SU-DHL-6 (cell line): ENCODE measurements around the gene KIAA0825.

ENCODE experiments used
- H2AFZ ChIP-seq: fragments of 200-600 bp; sonication (generic); 2 replicates; pipeline ENCODE4 v1.6.1; 2014; ENCODE audit warnings: low read depth, mild to moderate bottlenecking, moderate library complexity, mixed read lengths, antibody characterized with exemption, low read length; ENCODE audit not compliant: severe bottlenecking
- H3F3A ChIP-seq: fragments of 200-600 bp; shearing (Covaris generic); 2 replicates; pipeline ENCODE4 v1.6.0; 2016; ENCODE audit warnings: antibody characterized with exemption, mild to moderate bottlenecking; ENCODE audit not compliant: insufficient read depth
- H3K27ac ChIP-seq: fragments of 200-600 bp; sonication (generic); 2 replicates; pipeline ENCODE4 v1.5.1; 2016; ENCODE audit warnings: low read depth, mild to moderate bottlenecking, low read length, moderate library complexity, mixed read lengths
- H3K27me3 ChIP-seq: fragments of 200-600 bp; sonication (generic), shearing (Covaris generic); 2 replicates; pipeline ENCODE4 v1.6.0; 2014; ENCODE audit warnings: mild to moderate bottlenecking, low read length
- H3K36me3 ChIP-seq: fragments of 200-600 bp; sonication (generic); 2 replicates; pipeline ENCODE4 v1.6.1; 2014; ENCODE audit warnings: mild to moderate bottlenecking, low read length, mixed read lengths
- H3K4me2 ChIP-seq: fragments of 300-600, 200-600 bp; shearing (Covaris generic), sonication (generic); 2 replicates; pipeline ENCODE4 v1.6.0; 2014; ENCODE audit warnings: low read length, low read depth, mild to moderate bottlenecking; ENCODE audit not compliant: poor library complexity, severe bottlenecking
- H3K4me3 ChIP-seq: fragments of 200-600 bp; sonication (generic); 2 replicates; pipeline ENCODE4 v1.5.1; 2014; ENCODE audit warnings: antibody characterized with exemption, low read length, mild to moderate bottlenecking, mixed read lengths; ENCODE audit not compliant: insufficient read depth, poor library complexity, severe bottlenecking
- H3K79me2 ChIP-seq: fragments of 200-600 bp; sonication (generic); 2 replicates; pipeline ENCODE4 v1.6.1; 2014; ENCODE audit warnings: mild to moderate bottlenecking, low read length, moderate library complexity; ENCODE audit not compliant: insufficient read depth
- H3K9ac ChIP-seq: fragments of 200-600 bp; sonication (generic); 2 replicates; pipeline ENCODE4 v1.7.0; 2014; ENCODE audit warnings: mild to moderate bottlenecking, low read length
- H3K9me2 ChIP-seq: fragments of 200-600 bp; sonication (generic); replicated peaks from 2 replicates; pipeline ENCODE4 v1.6.1; 2014; ENCODE audit warnings: low read length; ENCODE audit not compliant: insufficient read depth
- H3K9me3 ChIP-seq: fragments of 200-600 bp; sonication (generic); 2 replicates; pipeline ENCODE4 v1.6.1; 2014; ENCODE audit warnings: low read length, mixed read lengths; ENCODE audit not compliant: insufficient read depth
- H4K20me1 ChIP-seq: fragments of 200-600 bp; sonication (generic); 2 replicates; pipeline ENCODE4 v1.6.1; 2014; ENCODE audit warnings: low read depth, mild to moderate bottlenecking, antibody characterized with exemption, low read length, moderate library complexity, mixed read lengths
- CTCF ChIP-seq: fragments of 200-600 bp; sonication (generic); IDR thresholded peaks from one replicate; pipeline ENCODE4 v1.5.1; 2017; ENCODE audit warnings: antibody characterized with exemption, mild to moderate bottlenecking, low read length, moderate library complexity; ENCODE audit not compliant: insufficient read depth, poor library complexity, severe bottlenecking
- EZH2phosphoT487 ChIP-seq: fragments of 200-600 bp; sonication (generic), shearing (Covaris generic); conservative IDR thresholded peaks from 2 replicates; pipeline ENCODE4 v1.6.1; 2018; ENCODE audit warnings: mild to moderate bottlenecking, antibody characterized with exemption, low read length, moderate library complexity, mixed read lengths

The KIAA0825 gene

GRCh38 chr5:94267350-94267899, 351.0 kb downstream of the KIAA0825 start:
- Histone ChIP-seq H2AFZ (no peak overlapping the region), H3K9me2 (no peaks in the 10 kb centered on the region), H3K9ac (no peak overlapping the region), H3F3A (no peaks in the 10 kb centered on the region), H3K27me3 (no peaks in the 10 kb centered on the region), H3K36me3 (no peaks in the 10 kb centered on the region), H3K9me3 (no peaks in the 10 kb centered on the region), H3K79me2 (no peaks in the 10 kb centered on the region), H3K4me3 (no peak overlapping the region), H3K27ac (no peak overlapping the region), H4K20me1 (no peaks in the 10 kb centered on the region), H3K4me2 (no peak overlapping the region)
- TF ChIP-seq EZH2phosphoT487 (no peak), CTCF (no peak)

- TF ChIP-seq CTCF (no peak), EZH2phosphoT487 (no peak)
- no peaks in the 10 kb centered on the region for H3K79me2 ChIP-seq
Measured at GRCh38 chr5:94266170-94266569, 352.2 kb downstream of the KIAA0825 start.

GRCh38 chr5:94263068-94263467, 355.3 kb downstream of the KIAA0825 start:
- H3K9me2 ChIP-seq: no peaks in the 10 kb centered on the region
- H3K27me3 ChIP-seq: no peaks in the 10 kb centered on the region
- H3K9me3 ChIP-seq: no peaks in the 10 kb centered on the region
- H2AFZ ChIP-seq: no peak overlapping the region
- H3K79me2 ChIP-seq: no peaks in the 10 kb centered on the region
- no peak overlapping the region for H3K27ac ChIP-seq
- H3K4me3 ChIP-seq: no peak overlapping the region
- no peaks in the 10 kb centered on the region for H3F3A ChIP-seq
- no peak overlapping the region for H3K4me2 ChIP-seq
- no peaks in the 10 kb centered on the region for H3K36me3 ChIP-seq
- H3K9ac ChIP-seq: no peak overlapping the region
- TF ChIP-seq CTCF (no peak), EZH2phosphoT487 (no peak)
- H4K20me1 ChIP-seq: no peaks in the 10 kb centered on the region

More at GRCh38 chr5:94266170-94266569, 352.2 kb downstream of the KIAA0825 start:
- Histone ChIP-seq H3K9me2 (no peaks in the 10 kb centered on the region), H3K9ac (no peak overlapping the region), H3F3A (no peaks in the 10 kb centered on the region), H3K4me2 (no peak overlapping the region), H3K36me3 (no peaks in the 10 kb centered on the region), H4K20me1 (no peaks in the 10 kb centered on the region), H3K27ac (no peak overlapping the region), H2AFZ (no peak overlapping the region), H3K4me3 (no peak overlapping the region), H3K9me3 (no peaks in the 10 kb centered on the region), H3K27me3 (no peaks in the 10 kb centered on the region)
